AG09309 (cell line): Measurements from ENCODE around the gene USP30.
A peak's percentile ranks its signal among the peaks of the same experiment; 100 is the strongest.

Experiments used
- DNase-seq: peaks from one replicate; pipeline ENCODE4 v3.0.0-alpha.2; 2010; ENCODE audit warnings: low read depth
- H3K4me3 ChIP-seq: 2 replicates; pipeline ENCODE4 v1.5.1; 2011; ENCODE audit warnings: mild to moderate bottlenecking, low read depth, low read length, moderate library complexity; ENCODE audit not compliant: control insufficient read depth
- CTCF ChIP-seq: IDR thresholded peaks from 2 replicates; pipeline ENCODE4 v1.5.1; 2011; ENCODE audit warnings: mild to moderate bottlenecking, low read depth, low read length, inconsistent platforms; ENCODE audit not compliant: insufficient read depth, control insufficient read depth; ENCODE audit errors: missing control alignments

USP30 gene

GRCh38 chr12:109052414-109053323 is at the start of gene USP30:
Gene USP30, plus strand, starts transcription at chr12:109052576. Its CDS starts 103 bp downstream, at chr12:109052679.
- peak within 1 kb of the TSS; percentile 93 for H3K4me3 ChIP-seq
- no peak for TF ChIP-seq CTCF
- DNase-seq = peak; percentile 61

GRCh38 chr12:109004017-109004416 is 48.4 kb upstream of the USP30 start:
- DNase-seq = no peak
- no peak for TF ChIP-seq CTCF
- H3K4me3 ChIP-seq = no peak overlapping the region

GRCh38 chr12:109009766-109010165 is 42.6 kb upstream of the USP30 start:
- TF ChIP-seq CTCF = no peak
- DNase-seq = no peak
- no peak overlapping the region for H3K4me3 ChIP-seq

- DNase-seq = no peak
- TF ChIP-seq CTCF = no peak
- no peak overlapping the region for H3K4me3 ChIP-seq
Measured at GRCh38 chr12:109010259-109010658, 42.1 kb upstream of the USP30 start.

- no peak for TF ChIP-seq CTCF
Measured at GRCh38 chr12:109014984-109015765, 37.2 kb upstream of the USP30 start.

GRCh38 chr12:109016016-109016415 is 36.4 kb upstream of the USP30 start:
- DNase-seq = no peak
- no peak for TF ChIP-seq CTCF
- no peak overlapping the region for H3K4me3 ChIP-seq

More at GRCh38 chr12:109014984-109015765, 37.2 kb upstream of the USP30 start:
- DNase-seq = no peak
- H3K4me3 ChIP-seq = no peak overlapping the region
